ENCODE measurements around the gene EIF4B.

The EIF4B gene

GRCh38 chr12:53010955-53011354 is 4.7 kb downstream of the EIF4B start (continued):
- TF ChIP-seq ZNF8 (CRISPR knock-in tag; IDR thresholded peaks at IDR 0.05), result no peak
- TF ChIP-seq, protein P1, sequence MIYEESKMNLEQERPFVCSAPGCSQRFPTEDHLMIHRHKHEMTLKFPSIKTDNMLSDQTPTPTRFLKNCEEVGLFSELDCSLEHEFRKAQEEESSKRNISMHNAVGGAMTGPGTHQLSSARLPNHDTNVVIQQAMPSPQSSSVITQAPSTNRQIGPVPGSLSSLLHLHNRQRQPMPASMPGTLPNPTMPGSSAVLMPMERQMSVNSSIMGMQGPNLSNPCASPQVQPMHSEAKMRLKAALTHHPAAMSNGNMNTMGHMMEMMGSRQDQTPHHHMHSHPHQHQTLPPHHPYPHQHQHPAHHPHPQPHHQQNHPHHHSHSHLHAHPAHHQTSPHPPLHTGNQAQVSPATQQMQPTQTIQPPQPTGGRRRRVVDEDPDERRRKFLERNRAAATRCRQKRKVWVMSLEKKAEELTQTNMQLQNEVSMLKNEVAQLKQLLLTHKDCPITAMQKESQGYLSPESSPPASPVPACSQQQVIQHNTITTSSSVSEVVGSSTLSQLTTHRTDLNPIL (CRISPR knock-in tag; IDR thresholded peaks at IDR 0.05; ENCODE audit: low read depth), result no peak

DNA sequence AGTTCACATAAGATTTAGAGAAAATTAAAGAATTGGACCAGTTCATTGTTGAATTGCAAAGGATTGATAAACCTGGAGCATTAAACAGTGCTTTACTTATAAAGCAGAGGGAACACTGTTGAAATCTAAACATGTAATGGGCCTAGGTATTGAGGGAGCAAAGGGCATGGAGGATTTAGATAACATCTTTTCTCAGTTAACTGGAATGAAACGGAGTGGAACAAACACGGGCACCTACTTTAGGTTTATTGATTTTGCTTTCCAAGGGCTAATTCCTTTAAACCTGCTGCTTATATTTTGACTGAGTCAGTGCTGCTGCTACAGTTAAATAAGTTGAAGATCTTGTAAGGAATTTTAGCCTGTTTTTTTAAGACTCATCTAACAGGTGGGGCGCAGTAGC is 5.6 kb downstream of the EIF4B start:
- no peak for ATAC-seq
- no peak for TF ChIP-seq PPARA (CRISPR knock-in tag; IDR thresholded peaks at IDR 0.05; ENCODE audit: borderline replicate concordance)
- no peak for TF ChIP-seq OSR1 (CRISPR knock-in tag; IDR thresholded peaks at IDR 0.05)
- no peak for TF ChIP-seq ZC3H10 (CRISPR knock-in tag; IDR thresholded peaks at IDR 0.05)
- no peak for TF ChIP-seq ZFP3 (CRISPR knock-in tag; IDR thresholded peaks at IDR 0.05)

DNA sequence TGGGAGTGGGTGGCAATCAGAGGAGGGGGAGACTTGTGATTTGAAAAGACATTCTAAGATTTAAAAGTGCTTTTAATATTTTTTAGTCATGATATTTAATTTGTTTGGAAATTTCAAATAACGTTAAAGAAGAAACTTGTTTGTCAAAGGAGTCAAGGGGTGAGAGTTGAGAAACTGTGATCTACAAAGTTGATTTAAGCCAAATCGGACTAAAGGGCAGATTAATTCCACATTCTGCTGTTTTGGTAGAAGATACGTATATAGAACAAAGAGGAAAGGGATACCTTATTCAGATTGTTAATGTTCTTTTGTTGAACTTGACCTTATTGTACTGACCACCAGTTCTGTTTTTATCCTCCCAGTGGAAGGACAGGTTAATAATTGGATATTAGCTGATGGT is 6.7 kb downstream of the EIF4B start:
- no peak for TF ChIP-seq BACH2 (CRISPR knock-in tag; IDR thresholded peaks at IDR 0.05; ENCODE audit: borderline replicate concordance)
- TF ChIP-seq CSDC2 (CRISPR knock-in tag; IDR thresholded peaks at IDR 0.05), result no peak
- TF ChIP-seq ESRRG (CRISPR knock-in tag; IDR thresholded peaks at IDR 0.05), result no peak
- TF ChIP-seq ARNTL (CRISPR knock-in tag; IDR thresholded peaks at IDR 0.05; ENCODE audit: borderline replicate concordance, low read depth), result no peak
- no peak for TF ChIP-seq CSRNP3 (CRISPR knock-in tag; IDR thresholded peaks at IDR 0.05)
- ATAC-seq, result no peak

GRCh38 chr12:53014709-53015108 is 8.5 kb downstream of the EIF4B start:
- no peak for ATAC-seq
- TF ChIP-seq OSR1 (CRISPR knock-in tag; IDR thresholded peaks at IDR 0.05), result no peak
- no peak for TF ChIP-seq ESRRG (CRISPR knock-in tag; IDR thresholded peaks at IDR 0.05)
- TF ChIP-seq ZFP3 (CRISPR knock-in tag; IDR thresholded peaks at IDR 0.05), result no peak
- TF ChIP-seq, protein P1 (CRISPR knock-in tag; IDR thresholded peaks at IDR 0.05; ENCODE audit: low read depth), result no peak
- TF ChIP-seq SNAI2 (CRISPR knock-in tag; IDR thresholded peaks at IDR 0.05), result no peak
- TF ChIP-seq PPARA (CRISPR knock-in tag; IDR thresholded peaks at IDR 0.05; ENCODE audit: borderline replicate concordance), result no peak
- no peak for TF ChIP-seq ZNF565 (CRISPR knock-in tag; conservative IDR thresholded peaks at IDR 0.05; ENCODE audit: low read depth)
- TF ChIP-seq GLIS3 (CRISPR knock-in tag; IDR thresholded peaks at IDR 0.05), result no peak
- TF ChIP-seq, protein P2, sequence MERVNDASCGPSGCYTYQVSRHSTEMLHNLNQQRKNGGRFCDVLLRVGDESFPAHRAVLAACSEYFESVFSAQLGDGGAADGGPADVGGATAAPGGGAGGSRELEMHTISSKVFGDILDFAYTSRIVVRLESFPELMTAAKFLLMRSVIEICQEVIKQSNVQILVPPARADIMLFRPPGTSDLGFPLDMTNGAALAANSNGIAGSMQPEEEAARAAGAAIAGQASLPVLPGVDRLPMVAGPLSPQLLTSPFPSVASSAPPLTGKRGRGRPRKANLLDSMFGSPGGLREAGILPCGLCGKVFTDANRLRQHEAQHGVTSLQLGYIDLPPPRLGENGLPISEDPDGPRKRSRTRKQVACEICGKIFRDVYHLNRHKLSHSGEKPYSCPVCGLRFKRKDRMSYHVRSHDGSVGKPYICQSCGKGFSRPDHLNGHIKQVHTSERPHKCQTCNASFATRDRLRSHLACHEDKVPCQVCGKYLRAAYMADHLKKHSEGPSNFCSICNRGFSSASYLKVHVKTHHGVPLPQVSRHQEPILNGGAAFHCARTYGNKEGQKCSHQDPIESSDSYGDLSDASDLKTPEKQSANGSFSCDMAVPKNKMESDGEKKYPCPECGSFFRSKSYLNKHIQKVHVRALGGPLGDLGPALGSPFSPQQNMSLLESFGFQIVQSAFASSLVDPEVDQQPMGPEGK (CRISPR knock-in tag; IDR thresholded peaks at IDR 0.05; ENCODE audit: borderline replicate concordance), result no peak
- no peak for TF ChIP-seq CSDC2 (CRISPR knock-in tag; IDR thresholded peaks at IDR 0.05)
- TF ChIP-seq, protein P3, sequence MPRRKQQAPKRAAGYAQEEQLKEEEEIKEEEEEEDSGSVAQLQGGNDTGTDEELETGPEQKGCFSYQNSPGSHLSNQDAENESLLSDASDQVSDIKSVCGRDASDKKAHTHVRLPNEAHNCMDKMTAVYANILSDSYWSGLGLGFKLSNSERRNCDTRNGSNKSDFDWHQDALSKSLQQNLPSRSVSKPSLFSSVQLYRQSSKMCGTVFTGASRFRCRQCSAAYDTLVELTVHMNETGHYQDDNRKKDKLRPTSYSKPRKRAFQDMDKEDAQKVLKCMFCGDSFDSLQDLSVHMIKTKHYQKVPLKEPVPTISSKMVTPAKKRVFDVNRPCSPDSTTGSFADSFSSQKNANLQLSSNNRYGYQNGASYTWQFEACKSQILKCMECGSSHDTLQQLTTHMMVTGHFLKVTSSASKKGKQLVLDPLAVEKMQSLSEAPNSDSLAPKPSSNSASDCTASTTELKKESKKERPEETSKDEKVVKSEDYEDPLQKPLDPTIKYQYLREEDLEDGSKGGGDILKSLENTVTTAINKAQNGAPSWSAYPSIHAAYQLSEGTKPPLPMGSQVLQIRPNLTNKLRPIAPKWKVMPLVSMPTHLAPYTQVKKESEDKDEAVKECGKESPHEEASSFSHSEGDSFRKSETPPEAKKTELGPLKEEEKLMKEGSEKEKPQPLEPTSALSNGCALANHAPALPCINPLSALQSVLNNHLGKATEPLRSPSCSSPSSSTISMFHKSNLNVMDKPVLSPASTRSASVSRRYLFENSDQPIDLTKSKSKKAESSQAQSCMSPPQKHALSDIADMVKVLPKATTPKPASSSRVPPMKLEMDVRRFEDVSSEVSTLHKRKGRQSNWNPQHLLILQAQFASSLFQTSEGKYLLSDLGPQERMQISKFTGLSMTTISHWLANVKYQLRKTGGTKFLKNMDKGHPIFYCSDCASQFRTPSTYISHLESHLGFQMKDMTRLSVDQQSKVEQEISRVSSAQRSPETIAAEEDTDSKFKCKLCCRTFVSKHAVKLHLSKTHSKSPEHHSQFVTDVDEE (CRISPR knock-in tag; IDR thresholded peaks at IDR 0.05), result no peak

- no peak for ATAC-seq
- TF ChIP-seq ZNF70 (CRISPR knock-in tag; IDR thresholded peaks at IDR 0.05) (no peak), ZNF565 (CRISPR knock-in tag; conservative IDR thresholded peaks at IDR 0.05; ENCODE audit: low read depth) (no peak), POU6F1 (CRISPR knock-in tag; IDR thresholded peaks at IDR 0.05; ENCODE audit: borderline replicate concordance, low read depth) (no peak), CSRNP3 (CRISPR knock-in tag; IDR thresholded peaks at IDR 0.05) (no peak), ZC3H10 (CRISPR knock-in tag; IDR thresholded peaks at IDR 0.05) (no peak), ISL1 (CRISPR knock-in tag; IDR thresholded peaks at IDR 0.05) (no peak), SNAI2 (CRISPR knock-in tag; IDR thresholded peaks at IDR 0.05) (no peak)
- TF ChIP-seq, protein P3 (CRISPR knock-in tag; IDR thresholded peaks at IDR 0.05), result no peak
Measured at GRCh38 chr12:53025250-53025649, 19.0 kb downstream of the EIF4B start.

Data from SK-N-SH treated with all-trans-retinoic acid at 6 μM for 48 hours (cell line).